ENCODE results near the gene MLPH.

Gene MLPH

DNA sequence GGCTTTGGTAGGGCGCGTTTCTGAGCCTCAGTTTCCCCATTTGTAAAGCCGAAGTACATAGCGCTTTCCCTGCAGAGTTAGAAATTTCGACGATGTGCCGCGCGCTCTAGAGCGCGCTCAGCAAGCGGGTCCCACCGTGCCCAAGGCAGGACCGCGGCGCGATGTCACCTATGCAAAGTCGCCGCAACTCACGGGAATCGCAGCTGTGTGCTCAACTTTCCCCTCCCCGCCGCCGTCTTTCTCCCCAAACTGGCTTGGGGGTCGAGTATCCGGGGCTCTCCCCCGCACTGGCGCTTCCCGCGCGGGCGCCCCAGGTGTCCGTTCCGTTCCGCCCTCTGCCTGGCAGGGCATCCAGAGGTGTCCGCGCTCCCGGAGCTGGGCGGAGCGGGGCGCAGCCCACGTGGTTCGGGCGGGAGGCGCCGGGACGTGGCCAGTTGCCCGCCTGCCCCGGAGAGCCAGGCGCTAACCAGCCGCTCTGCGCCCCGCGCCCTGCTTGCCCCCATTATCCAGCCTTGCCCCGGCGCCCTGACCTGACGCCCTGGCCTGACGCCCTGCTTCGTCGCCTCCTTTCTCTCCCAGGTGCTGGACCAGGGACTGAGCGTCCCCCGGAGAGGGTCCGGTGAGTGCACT lies at the start of gene MLPH:
Gene MLPH (plus strand): TSS at position 433 of the 630 bp plus-strand sequence. CDS start 6,176 bp downstream, outside the sequence.
- no peak for DNase-seq (ENCODE audit: low read depth in 2 of 2)

- DNase-seq (ENCODE audit: low read depth in 2 of 2), result no peak
Observed at GRCh38 chr2:237437566-237437965, 49.5 kb upstream of the MLPH start.

DNA sequence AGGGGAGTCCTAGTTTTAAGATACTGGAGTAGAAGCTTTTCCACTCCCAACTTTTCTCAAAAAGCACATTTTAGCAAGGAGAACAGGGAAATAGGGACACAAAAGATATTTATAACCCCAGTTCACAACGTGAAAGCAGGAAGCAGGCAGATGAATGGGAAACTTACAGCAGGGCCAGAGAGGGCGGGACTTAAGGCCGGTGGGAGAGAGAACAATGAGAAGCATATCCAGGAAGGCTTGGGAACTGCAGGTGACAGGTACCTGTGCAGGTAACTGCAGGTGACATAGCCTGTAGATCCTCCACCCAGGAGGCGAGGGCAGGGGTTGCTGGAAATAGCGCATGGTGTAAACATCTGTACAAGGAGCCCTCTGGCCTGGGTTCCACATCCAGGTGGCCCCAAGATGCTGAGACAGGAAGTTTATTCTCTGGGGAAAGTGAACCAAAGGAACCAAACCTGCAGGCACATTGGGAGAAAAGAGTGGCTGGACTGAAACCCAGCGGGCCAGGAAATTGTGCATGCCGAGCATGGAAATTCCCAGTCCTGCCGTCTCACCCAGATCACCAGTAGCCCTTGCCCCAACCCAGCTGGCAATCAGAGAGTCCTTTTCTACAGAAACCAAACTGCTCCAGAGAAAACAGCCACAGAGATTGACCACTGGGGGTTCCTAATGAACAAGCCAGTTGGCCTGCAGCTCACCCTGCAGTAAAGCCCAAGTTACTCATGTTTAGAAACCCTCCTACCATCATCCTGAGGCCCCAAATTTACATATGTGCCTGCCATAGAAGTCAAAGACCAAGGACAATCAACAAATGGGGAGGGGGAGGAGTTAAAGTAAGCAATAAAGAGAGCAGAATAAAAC lies 48.7 kb upstream of the MLPH start:
- no peak for DNase-seq (ENCODE audit: low read depth in 2 of 2)

DNA sequence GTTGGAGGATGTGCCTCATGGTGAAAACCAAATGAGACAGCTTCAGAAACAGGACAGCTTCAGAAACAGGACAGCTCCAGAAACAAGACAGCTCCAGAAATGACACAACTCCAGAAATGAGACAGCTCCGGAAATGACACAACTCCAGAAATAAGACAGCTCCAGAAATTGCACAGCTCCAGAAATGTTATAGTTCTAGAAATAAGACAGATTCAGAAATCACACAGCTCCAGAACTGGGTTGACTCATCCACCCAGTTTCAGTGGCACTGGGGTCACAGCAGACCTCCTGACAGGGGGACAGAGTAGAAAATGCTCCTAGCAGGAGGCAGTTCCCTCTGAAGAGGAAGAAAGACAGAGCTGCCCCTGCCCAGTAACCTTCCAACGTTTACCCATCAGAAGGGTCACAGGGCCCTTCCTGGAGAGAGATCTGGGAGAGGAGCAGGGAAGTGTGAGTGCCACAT lies 46.2 kb upstream of the MLPH start:
- DNase-seq (ENCODE audit: low read depth in 2 of 2), result peak; percentile 37 to 46

DNA sequence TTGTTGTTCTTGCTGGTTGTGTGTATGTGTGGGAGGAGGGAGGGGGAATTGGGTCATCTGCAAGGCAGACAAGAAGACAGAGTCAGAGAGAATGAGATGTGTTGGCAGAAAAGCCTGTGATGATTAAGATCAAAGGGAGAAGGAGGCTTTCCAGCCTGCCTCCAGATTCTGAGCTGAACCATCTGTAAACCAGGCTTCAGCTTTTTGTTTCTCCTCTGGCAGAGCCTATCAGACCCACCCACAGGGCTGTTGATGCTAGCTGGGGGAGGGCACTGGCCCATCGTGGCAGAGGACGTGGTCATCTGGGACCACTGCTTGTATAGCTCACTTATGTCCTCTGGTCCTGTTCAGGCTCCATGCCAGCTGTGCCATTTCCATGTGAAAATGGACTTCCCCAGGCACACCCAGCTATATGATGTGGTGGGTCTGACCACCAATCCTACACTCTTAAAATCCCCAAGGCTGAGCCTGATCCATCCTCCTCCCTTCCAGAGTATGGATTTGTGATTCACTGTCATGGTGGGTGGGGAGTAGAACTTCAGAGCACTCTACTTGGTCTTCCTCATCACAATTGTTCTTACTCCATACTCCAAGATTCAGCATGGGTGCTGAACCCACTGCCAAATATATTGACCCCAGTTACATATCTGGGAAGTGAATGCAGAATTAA lies 45.3 kb upstream of the MLPH start:
- DNase-seq (ENCODE audit: low read depth in 2 of 2), result no peak

DNA sequence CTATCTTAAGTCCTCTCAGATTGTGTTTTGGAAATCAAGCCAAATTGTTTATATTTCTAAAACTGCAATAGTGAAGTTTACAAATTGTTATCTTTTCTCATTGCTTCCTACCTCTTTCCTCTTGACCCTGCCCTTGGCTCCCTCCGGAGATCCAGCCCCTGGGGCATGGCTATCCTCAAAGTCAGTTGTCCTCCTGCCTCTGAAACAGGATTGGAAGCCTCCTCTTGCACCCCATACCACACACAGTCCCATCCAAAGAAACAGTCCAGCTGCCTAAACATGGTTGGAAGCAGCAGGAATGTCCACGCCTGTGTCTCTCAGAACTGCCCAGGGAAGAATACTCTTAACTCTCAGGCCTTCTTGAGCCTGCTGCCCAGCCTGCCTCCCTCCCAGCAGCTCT lies 43.0 kb upstream of the MLPH start:
- no peak for DNase-seq (ENCODE audit: low read depth in 2 of 2)

GRCh38 chr2:237445611-237446337 lies 41.3 kb upstream of the MLPH start:
- no peak for DNase-seq (ENCODE audit: low read depth in 2 of 2)

DNA sequence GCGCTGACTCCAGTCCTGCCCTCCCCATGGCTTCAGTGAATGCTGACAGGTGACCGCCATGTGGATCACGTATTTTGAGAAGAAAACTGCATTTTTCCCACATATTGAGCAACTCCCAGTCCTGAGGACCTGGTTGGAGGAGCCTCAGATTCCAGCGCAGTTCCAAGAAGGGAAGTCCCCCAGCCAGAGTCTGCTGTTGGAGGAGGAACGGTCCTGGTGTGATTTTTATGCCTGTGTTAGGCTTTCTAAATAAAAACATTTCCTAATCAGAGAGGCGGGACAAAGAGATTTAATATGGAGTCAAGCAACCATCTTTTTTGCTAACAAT lies 40.7 kb upstream of the MLPH start:
- DNase-seq (ENCODE audit: low read depth in 2 of 2), result no peak

DNA sequence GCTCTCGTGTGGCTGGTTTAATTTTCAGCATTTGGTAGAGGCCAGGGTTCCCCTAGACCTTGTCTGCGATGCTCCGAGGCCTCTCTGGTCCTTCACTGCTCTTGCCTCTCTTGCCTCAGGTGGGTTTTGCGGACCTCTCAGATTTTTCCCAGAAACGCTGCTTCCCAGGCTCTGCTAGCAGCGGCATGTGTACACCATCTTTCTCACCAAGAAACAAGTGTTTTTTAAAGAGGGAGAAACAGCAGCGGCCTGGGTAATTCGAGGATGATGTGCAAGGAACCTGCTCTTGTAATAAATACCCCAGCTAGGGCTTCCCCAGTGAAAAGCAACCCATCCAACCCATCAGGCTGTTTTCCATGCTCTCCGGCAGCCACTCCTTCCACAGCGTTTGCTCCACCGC lies 39.6 kb upstream of the MLPH start:
- no peak for DNase-seq (ENCODE audit: low read depth in 2 of 2)

DNA sequence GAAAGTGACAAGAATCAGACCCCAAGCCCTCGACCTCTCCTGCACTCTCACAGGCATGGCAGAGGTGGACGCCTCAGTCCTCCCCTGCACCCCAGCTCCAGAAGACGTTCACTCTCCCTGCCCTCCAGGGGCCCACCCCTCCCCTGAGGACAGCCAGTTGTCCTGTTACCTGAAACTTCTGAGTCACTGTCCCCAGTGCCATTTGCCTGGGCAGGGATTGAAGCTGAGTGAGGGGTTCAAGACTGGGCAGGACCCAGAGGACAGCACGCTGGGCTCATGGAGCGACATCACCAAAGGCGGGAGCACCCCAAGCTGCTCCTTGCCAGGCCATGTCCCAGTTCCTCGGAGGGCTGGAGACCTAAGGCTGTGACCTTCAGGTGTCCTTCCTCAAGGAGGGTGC lies 38.9 kb upstream of the MLPH start:
- no peak for DNase-seq (ENCODE audit: low read depth in 2 of 2)

DNA sequence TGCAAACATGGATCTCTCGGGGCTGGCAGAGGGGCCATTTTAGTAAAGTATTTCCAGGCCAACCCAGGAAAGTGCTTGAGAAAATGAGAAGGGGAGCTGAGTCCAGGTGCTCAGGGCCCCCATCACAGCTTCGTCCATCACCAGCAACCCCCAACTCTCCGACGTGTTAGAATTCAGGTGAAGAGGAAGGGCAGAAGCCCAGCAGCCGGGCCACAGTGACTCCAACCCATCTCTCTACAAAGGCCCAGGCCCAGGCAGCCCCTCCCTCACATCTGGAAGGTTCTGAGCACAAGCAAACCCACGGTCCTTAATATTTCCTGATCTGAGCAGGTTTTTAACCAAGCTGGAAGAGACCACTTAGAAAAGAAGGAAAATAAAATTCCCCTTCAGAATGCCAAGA lies 38.4 kb upstream of the MLPH start:
- DNase-seq (ENCODE audit: low read depth in 2 of 2), result no peak

DNA sequence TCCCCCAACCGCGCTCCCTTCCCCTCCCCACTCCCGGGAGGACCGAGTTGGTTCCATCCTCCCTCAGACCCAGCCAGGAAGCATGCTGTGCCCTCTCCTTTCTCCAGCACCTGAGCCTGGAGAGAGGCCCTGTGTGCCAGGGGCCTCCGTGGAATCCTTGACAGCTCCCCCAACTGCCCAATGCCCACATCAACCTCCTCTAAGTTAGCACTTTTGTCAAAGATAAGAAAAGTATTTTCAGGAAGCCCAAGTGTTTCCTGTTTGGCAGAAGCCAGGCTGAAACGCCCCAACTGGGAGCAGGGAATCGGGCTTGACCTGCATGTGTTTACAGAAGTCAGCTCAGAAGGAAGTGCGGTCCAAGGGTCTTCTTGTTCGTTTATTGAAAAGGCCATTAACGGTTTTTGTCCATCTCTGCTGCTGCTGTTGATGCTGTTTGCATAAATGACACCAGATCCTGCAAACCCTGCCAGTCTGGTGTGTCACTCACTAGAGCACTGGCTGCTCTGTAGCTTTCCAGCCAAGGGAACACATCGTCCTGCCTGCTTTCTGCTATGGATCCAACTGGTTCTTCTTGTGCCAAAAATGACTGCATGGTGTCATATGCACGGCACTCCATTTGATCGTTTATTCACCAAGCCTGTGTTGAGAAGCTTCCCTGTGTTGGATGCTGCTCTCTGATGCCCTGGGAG lies 37.7 kb upstream of the MLPH start:
- DNase-seq (ENCODE audit: low read depth in 2 of 2), result no peak

- no peak for DNase-seq (ENCODE audit: low read depth in 2 of 2)
Observed at GRCh38 chr2:237450108-237450507, 36.9 kb upstream of the MLPH start.

- no peak for DNase-seq (ENCODE audit: low read depth in 2 of 2)
Observed at GRCh38 chr2:237450583-237450982, 36.5 kb upstream of the MLPH start.

DNA sequence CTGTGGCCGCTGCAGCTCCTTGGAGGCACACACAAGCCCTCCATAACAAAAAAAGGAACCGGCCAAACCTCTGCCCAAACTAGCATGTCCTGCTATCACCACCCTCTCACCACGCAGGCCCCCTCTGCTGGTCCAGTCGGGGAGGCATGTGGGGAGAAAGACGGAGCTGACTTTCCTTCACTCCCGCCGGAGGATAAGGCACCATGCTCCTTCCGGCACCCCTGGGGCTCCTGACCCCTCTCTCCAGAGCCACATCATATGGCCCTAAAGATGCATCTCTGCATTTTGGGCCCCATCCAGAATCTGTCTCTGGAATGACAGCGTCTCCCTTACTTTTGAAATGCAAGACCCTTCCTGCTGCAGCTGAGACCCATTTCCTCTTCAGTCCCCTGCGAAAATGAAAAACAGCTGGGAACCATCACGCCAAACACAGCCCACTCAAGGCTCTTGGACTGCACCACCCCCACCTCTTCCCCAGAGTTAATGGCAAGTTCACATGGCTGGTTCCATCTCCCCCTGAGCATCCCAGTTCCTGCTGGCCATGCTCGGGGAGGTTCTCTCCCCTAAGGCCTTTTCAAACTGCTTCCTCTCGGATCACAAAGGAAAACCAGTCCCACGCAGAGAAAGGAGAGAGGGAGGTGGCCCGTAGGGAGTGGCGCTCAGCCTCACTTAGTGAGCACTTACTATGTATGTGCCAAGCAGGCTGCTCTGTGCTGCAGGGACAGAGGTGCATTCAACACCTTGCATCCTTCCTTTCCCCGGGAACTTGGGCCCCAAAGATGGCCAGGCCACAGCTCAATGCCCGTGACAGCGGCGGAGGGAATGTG lies 35.2 kb upstream of the MLPH start:
- DNase-seq (ENCODE audit: low read depth in 2 of 2), result no peak

- no peak for DNase-seq (ENCODE audit: low read depth in 2 of 2)
Observed at GRCh38 chr2:237452861-237453260, 34.2 kb upstream of the MLPH start.

GRCh38 chr2:237453671-237454070 lies 33.4 kb upstream of the MLPH start:
- no peak for DNase-seq (ENCODE audit: low read depth in 2 of 2)

GRCh38 chr2:237455764-237456163 lies 31.3 kb upstream of the MLPH start:
- DNase-seq (ENCODE audit: low read depth in 2 of 2), result no peak

- no peak for DNase-seq (ENCODE audit: low read depth in 2 of 2)
Observed at GRCh38 chr2:237456200-237456843, 30.7 kb upstream of the MLPH start.

DNA sequence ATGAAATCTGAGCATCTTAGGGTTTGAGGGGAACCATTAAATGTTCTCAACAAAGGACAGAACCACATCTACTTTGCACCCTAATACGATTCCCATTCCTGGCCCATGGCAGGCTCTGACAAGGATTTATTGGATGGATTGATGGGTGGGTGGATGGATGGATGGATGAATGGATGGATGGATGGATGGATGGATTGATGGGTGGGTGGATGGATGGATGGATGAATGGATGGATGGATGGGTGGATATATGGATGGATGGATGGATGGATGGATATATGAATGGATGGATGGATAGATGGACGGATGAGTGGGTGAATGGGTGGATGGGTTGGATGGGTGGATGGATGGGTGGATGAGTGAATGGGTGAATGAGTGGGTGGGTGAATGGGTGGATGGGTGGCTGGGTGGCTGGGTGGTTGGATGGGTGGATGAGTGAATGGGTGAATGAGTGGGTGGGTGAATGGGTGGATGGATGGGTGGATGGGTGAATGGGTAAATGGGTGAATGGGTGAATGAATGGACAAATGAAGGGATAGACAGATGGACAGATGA lies 29.6 kb upstream of the MLPH start:
- DNase-seq (ENCODE audit: low read depth in 2 of 2), result no peak
